GM19351 (cell line): ENCODE measurements around the gene ITGB1.
A peak's percentile ranks its signal among the peaks of the same experiment; 100 is the strongest.
"Not testable (repeated sequence)": the region's sequence is repeated elsewhere in the genome, so short reads cannot be mapped to it uniquely, and the experiment has no call there.

ENCODE experiments used
- ATAC-seq: cut with Tn5 transposase; IDR thresholded peaks from one replicate; pipeline ENCODE4 v1.9.1; 2021; ENCODE audit warnings: mild to moderate bottlenecking, moderate library complexity; ENCODE audit not compliant: unreplicated experiment

The ITGB1 gene

DNA sequence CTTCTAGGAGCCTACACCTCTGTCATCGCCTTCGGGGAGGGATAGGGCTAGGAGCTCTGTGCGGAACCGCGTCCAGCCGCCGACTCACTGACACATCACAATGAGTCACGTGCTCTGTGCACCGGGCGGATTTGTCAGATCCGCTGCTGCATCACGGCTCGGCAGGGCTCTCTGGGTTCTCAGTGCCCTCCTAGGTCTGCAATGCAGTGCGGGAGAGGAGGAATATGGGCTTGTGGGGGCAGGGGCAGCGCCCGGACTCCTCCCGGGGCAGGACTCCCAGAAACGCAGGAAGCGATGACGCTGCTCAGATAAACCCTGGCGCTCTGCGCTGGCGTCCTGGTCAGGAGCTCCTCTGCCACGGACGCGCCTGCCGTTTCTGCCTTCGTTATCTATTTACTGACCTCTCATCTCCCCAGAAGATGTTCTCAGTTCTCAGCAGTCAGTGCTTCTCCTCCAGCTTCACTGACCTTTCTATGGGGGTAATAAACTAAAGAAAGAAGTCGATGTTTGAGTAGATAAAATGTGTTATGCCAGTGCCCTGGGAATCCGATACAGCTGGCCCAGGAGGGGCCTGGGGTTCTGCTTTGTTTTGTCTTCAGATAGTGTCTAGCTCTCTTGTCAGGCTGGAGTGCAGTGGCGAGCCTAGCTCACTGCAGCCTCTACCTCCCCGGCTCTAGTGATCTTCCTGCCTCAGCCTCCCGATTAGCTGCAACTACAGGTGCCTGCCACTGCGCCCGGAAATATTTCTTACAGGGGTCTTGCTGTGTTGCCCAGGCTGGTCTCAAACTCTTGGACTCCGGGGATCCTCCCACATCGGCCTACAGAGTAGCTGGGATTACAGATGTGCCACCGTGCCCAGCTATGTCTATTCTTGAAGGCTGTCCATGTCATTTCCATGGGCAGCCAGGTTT is 22.8 kb upstream of the ITGB1 start:
- ATAC-seq = peak; percentile 97

DNA sequence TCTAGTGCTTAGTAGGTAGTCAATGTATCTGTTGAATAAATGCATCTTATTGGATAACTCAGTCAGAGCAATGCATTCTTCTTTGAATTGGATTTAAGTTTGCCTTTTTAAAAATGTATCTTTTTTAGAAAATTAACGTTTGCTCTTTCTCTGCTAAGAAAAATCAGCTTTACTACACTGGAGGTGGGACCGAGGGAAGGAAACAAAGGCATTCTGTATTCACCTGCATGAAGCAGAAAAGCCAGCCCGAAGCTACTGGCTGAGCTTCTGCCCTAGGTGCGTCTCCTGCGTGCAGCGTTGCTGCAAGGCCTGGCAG is 22.2 kb upstream of the ITGB1 start:
- ATAC-seq = peak; percentile 1

DNA sequence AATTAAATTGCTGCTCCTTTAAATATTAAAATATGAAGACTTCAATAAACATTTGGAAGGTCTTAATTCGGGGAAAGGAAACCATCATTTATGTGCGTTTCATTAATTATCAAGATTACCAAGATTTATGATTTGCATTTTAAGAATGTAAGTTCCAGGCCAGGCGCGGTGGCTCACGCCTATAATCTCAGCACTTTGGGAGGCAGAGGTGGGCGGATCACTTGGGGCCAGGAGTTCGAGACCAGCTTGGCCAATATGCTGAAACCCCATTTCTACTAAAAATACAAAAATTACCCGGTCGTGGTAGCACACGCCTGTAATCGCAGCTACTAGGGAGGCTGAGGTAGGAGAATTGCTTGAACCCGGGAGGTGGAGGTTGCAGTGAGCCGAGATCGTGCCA is 21.7 kb upstream of the ITGB1 start:
- not testable (repeated sequence) for ATAC-seq

DNA sequence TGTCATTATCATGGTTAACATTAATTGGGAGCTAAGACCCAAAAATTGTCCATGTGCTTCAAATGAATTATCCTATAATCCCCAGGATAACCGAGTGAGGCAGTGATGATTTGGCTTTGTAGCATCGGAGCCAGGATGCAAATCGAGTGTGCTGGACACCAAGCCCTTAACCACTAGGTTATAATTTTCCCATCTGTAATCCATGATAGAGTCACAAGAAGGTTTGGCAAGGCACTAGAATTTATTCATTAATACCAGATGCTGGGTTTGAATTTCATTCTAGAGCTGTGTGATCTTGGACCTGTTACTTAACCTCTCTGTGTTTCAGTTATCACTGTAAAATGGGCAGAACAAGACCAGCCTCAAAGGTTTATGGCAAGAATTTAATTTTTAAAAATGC is 21.0 kb upstream of the ITGB1 start:
- ATAC-seq = no peak

DNA sequence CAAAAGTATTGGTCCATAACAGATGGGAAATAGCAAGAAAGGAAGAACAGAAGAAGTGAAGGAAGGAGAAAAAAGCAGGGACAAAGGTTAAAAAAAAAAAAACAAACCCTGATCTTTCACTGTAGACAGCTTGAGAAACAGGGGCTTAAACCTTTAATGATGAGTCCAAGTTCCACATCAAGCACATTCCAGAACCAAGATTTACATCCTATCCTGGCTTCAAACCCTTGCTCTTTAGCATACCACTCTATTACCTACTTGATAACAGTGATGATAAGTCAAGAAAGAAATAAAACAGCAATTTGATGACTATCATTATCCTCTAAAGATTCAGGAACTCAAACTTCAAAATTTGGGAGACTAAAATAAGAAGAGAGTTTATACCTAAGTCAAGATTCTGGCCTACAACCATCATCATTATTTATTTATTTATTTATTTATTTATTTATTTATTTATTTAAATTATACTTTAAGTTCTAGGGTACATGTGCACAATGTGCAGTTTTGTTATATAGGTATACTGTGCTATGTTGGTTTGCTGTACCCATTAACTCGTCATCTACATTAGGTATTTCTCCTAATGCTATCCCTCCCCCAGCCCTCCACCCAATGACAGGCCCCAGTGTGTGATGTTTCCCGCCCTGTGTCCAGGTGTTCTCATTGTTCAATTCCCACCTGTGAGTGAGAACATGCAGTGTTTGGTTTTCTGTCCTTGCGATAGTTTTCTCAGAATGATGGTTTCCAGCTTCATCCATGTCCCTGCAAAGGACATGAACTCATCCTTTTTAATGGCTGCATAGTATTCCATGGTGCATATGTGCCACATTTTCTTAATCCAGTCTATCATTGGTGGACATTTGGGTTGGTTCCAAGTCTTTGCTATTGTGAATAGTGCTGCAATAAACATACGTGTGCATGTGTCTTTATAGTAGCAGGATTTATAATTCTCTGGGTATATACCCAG is 20.1 kb upstream of the ITGB1 start:
- not testable (repeated sequence) for ATAC-seq

DNA sequence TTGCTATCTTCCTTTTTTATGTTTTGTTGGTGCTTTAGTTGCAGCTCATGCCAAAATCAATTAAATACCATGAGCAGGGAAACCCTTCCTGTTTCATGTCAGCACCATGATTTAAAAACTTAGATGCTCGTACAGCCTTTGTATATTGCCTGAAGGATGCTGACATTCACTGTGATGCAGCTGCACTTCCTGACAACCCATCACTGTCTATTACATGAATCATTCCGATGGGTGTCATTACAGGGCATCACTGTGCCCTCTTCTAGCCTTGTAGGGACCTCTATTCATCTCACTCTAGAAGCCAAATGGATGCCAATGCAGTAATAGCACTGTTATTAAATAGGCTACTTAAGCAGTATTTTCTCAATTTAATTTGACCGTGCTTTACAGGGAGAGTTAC is 18.3 kb upstream of the ITGB1 start:
- no peak for ATAC-seq

DNA sequence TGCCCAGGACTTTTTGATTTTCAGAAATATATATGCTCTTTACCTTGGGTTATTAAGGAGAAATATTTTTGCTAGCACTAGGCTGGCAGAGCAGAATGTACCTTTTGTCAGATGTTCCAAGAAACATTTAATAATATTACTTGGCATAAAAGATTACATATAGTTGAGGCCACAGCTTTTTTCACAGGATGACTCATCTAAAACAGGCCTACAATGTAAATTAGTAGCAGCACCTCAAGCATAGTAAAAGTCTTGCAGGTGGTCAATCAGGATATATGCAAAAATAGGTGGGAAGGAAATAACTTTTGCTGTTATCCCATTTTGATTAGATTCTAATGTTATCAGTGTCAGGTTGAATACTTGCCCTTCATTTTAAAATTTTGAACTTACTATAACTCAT is 14.9 kb upstream of the ITGB1 start:
- peak; percentile 59 for ATAC-seq

DNA sequence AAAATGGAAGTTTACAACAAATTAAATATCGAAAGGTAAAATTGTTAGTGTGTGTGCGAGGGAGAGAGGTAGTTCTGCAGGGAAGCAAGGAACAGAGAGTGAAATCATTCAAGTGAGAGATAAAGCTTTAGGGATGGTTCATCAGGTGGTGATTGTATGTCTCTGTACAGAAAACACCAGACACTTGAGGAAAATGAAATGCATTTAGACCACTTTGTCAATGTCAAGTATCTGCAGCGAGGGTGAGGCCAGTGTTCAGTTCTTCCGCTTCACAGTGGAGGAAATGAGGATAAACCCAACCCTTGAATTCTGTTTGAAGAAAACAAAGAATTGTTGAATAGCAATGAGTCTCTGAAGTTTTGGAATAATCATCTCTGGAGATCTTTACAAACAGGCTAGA is 14.4 kb upstream of the ITGB1 start:
- ATAC-seq = no peak

DNA sequence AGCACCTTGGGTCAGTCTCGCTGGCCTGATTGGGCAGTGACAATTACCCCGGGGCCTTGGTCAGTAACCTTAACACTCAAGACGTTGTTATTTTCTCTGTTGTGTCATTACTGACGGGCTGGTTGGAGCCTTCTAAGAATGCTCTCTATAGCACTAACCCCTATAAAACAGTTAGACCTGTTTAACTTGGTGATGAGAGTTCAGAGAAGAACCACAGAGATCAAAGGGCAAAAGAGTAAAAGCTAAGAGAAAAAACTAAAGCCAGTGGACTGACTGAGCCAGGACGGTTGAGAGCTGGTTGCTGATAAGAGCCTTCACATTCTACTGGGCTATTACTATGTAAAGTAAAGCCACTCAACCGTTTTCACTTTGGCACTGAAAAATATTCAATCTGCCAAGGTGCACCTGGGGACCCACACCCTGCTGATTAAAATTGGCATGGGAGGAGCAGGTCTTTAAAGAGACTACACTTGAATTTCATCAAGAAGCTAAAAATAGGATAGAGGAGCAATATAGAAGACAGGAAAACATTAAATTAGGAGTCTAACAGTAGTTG is 13.6 kb upstream of the ITGB1 start:
- ATAC-seq = no peak

DNA sequence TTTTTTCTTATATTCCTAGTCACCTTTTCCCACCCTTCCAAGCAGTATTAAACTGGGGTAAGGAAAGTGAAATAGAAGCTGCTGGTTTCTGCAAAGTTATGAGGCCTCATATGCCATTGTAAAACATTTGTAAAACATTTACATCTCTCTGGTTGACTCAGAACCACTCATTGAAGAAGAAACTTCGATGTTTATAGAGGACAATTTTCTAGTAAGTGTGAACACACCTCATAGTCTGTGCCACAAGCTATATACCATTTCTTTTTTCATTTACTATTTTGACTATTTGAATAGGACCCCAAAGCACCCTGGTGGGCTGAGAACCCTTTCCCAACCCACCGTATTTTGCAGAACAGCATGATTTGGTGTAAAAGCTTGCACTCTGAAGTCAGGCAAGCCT is 12.9 kb upstream of the ITGB1 start:
- ATAC-seq = peak; percentile 75

DNA sequence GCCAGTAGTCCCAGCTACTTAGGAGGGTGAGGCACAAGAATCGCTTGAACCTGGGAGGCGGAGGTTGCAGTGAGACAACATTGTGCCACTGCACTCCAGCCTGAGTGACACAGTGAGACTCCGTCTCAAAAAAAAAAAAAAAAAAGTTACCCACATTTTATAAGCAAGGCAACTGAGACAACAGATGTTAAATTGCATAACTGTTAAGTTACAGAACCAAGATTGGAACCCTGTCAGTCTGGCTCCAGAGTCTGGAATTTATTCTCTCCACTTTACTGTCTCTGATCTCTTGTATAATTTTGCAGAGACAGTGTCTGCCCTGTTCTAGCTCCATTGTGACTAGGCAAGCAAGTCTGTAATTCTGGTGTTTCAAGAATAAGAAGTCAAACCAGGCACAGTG is 6.2 kb upstream of the ITGB1 start:
- ATAC-seq = no peak

DNA sequence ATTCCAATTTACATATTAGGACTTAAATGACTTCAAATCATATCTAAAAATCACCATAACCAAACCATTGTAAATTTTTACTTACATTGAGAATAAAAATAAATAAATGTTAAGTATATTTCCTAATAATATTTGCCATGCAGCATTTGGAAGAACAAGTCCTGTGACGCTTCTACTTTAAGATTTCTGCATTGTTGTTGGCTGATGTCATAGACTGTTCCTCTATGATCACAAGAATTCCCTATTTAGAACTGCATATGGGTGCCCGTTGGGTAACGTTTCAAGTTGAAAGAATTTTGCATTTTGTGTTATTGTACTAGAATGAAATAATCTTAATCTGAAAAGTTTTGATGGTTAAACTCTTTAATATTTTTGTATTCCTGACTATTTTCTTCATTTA is 5.1 kb upstream of the ITGB1 start:
- no peak for ATAC-seq

DNA sequence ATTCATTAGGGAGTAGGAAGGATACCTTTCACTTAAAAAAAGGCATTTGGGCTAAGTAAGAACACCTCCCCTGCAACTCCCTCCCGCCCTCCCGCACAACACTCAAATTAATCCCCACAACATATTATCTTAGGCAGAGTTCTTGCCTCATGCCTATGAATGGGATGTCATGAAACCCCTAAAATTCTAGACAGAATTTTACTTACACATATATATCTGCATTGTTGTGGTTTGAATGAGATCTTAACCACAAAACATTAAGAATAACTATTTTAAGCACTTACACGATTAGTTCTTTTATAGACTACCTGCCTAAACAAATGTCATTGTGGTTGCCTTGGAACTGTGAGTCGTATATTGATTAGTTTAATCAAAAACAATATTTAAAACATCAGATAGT is 4.5 kb upstream of the ITGB1 start:
- ATAC-seq = no peak

DNA sequence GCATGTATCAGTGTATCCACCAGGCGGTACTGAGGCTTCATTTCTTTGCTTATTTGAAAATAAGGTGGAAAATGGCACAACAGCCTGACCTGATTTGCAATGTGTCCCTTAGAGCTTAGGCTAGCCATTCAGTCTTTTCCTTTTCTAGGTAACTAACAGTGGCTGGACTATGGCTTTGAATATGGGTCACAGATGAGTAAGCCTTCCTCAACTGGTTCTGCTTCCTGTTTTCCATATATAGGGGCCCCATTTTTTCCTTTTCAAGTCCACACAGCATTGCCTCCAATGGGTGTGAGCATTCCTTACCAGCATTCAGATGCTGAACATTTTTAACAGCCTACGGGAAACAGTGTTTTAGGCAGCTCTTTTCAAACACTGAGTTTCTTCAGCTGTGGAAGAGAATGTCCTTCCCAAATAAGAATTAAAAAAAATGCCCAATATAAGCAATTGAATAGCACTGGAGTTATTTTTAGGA is 3.9 kb upstream of the ITGB1 start:
- ATAC-seq = no peak

DNA sequence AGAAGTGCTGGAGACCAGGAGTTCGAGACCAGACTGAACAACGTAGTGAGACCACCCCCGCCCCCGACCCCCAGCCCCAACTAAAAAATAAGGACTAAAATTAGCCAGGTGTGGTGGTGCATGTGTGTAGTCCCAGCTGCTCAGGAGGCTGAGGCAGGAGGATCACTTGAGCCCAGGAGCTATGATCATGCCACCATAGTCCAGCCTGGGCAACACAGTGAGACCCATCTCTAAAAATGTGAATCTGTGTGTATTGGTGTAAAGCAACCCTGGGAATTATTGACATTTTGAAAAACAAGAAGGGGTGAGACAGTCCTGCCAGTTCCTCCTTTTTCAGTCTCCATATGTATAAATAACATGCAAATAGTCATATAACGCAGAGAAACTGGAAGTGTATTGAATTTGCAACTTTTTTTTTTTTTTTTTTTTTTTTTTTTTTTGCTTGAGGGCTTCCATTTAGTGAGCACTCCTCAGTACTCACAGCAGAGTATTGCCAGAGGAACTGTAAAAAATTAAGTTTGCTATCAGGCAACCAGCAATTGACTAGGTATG is 3.4 kb upstream of the ITGB1 start:
- ATAC-seq = no peak

DNA sequence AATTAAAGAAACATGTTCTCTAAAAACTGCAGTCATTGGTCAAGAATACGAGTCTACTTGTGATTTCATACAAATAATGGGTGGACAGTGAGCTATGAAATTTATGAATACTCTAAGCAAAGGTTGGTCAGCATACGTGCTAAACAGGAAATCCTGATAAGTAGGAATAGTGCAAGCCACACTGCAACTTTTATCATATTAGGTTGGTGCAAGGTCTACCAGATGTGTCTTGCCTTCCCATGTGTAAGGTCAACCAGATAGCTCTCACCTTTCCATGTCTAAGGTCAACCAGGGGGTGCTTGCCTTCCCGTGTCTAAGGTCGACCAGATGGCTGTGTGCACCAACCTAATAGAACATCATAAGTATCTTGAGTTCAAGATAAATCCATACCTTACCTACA is 2.0 kb upstream of the ITGB1 start:
- ATAC-seq = no peak

DNA sequence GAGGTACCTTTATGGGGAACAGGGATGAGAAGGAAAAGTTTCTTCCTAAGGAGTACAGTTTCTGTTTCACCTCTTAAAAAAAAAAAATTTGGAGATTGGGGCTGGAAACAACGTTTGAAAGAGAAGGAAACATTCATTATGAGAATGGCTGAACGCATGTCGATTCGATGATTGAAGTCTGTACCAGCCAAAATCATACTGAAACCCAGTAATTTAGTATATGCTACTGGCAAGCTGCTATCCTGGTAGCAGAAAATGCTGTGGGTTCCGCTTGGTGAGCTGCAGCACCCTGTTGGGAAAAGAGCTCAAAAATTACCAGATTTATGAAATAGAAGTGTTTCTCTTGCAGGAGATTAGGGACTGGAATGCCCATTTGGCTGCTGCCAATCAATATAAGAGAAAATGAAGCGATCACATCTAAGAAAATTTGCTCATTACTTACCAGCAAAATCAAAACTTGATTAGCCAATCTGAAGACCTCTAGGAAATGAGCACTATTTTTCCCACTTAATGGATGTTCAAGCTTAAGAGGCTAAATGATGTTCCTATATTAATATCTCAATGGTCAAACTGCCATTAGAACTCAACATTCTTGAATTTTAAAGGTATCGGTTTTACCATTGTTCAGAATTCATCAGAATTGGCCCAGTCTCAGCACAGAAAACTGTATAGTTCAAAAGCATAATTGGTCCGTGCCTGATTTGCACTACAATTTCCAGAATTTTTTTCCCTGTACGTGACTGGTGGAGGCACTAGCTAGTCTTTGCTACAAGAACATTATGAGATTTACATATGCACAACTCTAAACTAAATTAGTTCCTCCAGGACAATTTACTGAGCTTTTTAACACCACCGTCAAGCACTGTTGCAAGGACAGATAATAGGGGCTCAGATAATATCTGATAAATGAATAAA is 1.2 kb upstream of the ITGB1 start:
- ATAC-seq = peak; percentile 38

DNA sequence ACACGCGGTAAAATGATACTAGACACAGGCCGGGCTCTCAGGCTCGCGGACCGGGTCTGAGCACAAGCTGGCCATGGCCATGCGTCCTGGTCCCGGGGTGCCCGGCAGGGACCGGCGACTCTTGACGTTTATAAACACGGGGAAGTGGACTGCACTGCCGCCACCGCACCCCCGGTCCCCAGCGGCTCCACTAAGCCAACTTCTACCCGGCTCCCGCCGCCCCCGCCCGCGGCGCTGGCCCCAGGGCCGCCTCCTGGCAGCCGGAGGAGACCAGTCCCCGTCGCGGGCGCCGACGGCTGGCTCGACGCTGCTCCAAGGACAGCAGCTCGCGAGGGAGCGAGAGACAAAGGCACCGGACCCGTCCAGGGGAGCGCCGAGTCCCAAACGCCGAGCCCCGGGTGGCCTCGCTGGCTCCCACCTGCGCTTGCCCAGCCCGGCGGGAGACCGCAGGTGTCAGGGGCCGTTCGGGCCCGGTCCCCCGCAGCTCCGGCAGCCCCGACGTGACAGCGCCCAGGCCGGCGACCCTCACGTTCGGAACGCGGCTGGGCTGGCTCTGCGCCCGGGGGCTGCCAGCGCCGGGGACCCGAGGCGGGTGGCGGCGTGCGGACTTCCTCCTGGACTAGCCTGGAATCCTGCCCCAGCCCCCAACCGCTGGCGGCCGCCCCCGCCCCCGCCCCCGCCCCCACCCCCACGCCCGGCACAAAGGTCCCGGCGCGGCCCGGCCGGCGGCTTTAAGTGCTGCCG is 517 bp downstream of the ITGB1 start:
- peak; percentile 26 for ATAC-seq

DNA sequence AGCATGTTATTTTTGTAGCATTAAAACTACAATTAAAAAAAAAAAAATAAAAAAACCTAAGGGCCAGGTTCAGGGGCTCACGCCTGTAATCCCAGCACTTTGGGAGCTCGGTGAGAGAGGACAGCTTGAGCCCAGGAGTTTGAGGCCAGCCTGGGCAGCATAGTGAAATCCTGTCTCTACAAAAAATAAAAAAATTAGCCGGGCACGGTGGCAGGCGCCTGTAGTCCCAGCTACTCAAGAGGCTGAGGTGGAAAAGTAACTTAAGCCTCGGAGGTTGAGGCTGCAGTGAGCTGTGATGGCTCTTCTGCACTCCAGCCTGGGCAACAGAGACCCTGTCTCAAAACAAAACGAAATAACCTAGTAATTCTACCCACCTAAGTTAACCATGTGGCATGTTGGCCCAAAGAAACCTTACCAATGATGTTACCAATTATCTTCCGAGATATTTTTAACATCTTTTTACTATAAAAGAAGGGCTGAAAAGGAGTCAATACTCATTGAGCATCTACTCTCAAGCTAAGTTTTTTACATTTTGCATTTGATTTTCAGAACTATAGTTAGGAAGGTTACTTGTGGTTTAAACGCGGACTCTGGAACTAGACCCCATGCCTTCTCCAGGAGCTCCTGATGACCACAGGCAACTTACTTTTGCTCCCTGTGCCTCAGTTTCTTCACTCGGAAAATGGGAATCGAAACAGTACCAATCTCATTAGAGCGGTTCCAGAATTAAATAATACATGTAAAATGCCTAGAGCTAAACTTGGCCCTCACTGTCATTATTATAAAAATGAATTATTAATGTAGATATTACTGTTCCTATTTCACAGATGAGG is 1.4 kb downstream of the ITGB1 start:
- ATAC-seq = no peak
